Measurements from ENCODE around the gene FOXP4. TPM values are rescaled to one million over a fixed set of nuclear protein-coding genes. Genes with fewer than 3 reads are reported as not detected.

FOXP4 gene
- total RNA-seq, 1 donor = 3.3 TPM

- H3K9me3 ChIP-seq (ENCODE audit: low read depth, low read length) = no peaks in the 10 kb centered on the region
- H3K4me1 ChIP-seq (ENCODE audit: insufficient read depth, low read length) = no peaks in the 10 kb centered on the region
- no peak overlapping the region for H2AFZ ChIP-seq (ENCODE audit: low read length)
- peaks cover 78% of the 10 kb centered on the region for H3K27me3 ChIP-seq (ENCODE audit: insufficient read depth, low read length)
- H3K79me2 ChIP-seq (ENCODE audit: insufficient read depth, low read length) = no peaks in the 10 kb centered on the region
- no peak overlapping the region for H3K4me2 ChIP-seq (ENCODE audit: insufficient read depth, low read length)
- peak; percentile 90 for DNase-seq (ENCODE audit: insufficient read length, low spot score, missing footprints)
- no peak for TF ChIP-seq CTCF (IDR thresholded peaks at IDR 0.05; ENCODE audit: extremely low read depth, low read depth, low read length)
- no peak overlapping the region for H3K27ac ChIP-seq (ENCODE audit: low read depth, low read length)
- no peaks in the 10 kb centered on the region for H4K20me1 ChIP-seq (ENCODE audit: insufficient read depth, low read length)
- H3K36me3 ChIP-seq (ENCODE audit: insufficient read depth, low read length) = no peaks in the 10 kb centered on the region
- H3K4me3 ChIP-seq (ENCODE audit: insufficient read depth, low read length) = no peak overlapping the region
Measured at GRCh38 chr6:41636833-41637193, 90.6 kb downstream of the FOXP4 start.

DNA sequence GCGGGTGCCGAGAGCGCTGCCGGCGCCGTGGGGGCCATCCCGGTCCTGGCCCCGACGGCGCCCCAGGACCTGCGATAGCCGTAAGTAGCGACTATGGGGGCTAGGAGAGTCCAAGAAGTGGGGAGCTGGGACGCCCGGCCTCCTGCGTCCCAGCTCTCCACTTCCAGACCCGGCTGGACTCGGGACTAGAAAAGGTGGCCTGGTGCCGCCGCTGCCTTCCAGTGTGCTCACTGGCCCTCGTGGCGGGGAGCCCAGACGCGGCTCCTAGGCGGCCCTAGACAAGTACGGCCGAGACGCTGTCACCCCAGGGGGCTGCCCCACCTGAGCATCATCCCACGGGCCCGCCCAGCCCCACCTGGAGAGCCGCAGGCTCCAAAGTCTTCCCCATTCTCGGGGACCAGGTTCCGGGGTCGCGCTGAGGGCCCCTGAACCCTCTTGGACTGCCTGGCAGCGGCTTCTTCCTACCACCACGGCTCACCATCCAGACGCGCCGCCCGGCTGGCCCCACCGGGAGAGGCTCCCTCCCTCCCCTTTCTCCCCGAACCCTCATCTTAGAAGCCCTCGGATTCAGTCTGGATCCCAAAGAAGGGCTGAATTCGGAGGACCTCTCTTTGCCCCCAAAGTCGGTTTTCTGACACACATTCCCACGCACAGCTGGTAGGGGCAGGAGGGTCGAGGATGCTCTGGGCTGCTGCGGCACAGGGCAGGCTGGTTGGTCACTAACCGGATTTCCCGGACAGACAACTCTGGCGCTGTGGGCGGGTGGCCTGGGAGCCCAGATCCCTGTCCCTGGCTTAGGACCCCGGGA is 91.2 kb downstream of the FOXP4 start:
- H2AFZ ChIP-seq (ENCODE audit: low read length) = no peak overlapping the region
- TF ChIP-seq CTCF (IDR thresholded peaks at IDR 0.05; ENCODE audit: extremely low read depth, low read depth, low read length) = no peak
- H3K27me3 ChIP-seq (ENCODE audit: insufficient read depth, low read length) = peaks cover 80% of the 10 kb centered on the region
- H4K20me1 ChIP-seq (ENCODE audit: insufficient read depth, low read length) = no peaks in the 10 kb centered on the region
- H3K79me2 ChIP-seq (ENCODE audit: insufficient read depth, low read length) = no peaks in the 10 kb centered on the region
- H3K27ac ChIP-seq (ENCODE audit: low read depth, low read length) = no peak overlapping the region
- peak; percentile 89 for DNase-seq (ENCODE audit: insufficient read length, low spot score, missing footprints)
- H3K4me1 ChIP-seq (ENCODE audit: insufficient read depth, low read length) = no peaks in the 10 kb centered on the region
- no peak overlapping the region for H3K4me2 ChIP-seq (ENCODE audit: insufficient read depth, low read length)
- no peaks in the 10 kb centered on the region for H3K36me3 ChIP-seq (ENCODE audit: insufficient read depth, low read length)
- H3K4me3 ChIP-seq (ENCODE audit: insufficient read depth, low read length) = no peak overlapping the region
- H3K9me3 ChIP-seq (ENCODE audit: low read depth, low read length) = no peaks in the 10 kb centered on the region

DNA sequence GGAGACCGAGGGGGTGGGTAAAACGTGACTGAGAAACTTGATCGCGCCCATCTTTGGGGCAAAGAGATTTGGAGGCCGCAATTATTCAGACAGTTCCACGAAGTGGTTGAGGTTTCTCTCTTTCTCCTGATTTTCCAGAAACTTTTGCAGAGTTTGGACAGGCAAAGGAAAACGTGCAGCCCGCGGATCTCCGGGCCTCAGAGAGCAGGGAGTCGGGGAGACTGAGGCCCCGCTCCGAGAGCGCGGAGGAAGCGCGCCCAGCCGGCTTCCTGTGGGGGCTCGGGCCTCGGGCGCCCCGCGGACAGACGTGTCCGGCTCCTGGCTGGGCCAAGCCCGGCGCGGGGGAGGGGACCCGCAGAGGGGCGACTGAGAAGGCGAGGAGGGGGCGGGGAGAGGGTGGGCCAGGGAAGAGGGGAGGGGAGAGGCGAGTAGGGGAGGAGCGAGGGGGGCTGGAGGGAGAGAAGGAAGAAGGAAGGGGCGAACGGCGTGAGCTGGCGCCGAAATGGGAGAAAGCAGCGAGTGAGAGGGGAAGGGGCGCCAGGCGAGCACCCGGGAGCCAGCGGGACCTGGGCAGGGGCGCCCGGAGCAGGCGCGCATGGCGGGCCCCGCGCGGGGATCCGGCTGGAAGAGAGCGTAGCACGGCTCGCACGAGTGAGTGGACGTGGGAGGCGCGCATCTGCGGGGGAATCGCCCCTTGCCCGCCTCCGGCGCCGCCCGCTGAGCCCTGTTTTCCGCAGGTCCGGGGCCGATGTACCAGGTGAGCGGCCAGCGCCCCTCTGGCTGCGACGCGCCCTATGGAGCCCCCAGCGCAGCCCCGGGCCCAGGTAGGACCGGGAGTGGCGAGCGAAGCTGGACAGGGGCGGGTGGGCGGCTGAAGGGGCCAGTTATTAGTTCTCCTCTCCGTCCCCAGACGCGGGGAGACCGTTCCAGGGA is 92.1 kb downstream of the FOXP4 start, which contains the start of gene MDFI:
Gene MDFI (plus strand): TSS at position 467 of the 933 bp plus-strand sequence. CDS start 282 bp downstream, at position 749.
- Histone ChIP-seq H3K4me3 (ENCODE audit: insufficient read depth, low read length) (no peak within 1 kb of the TSS), H3K4me1 (ENCODE audit: insufficient read depth, low read length) (no peaks in the 10 kb centered on the region), H3K36me3 (ENCODE audit: insufficient read depth, low read length) (no peaks in the 10 kb centered on the region), H3K4me2 (ENCODE audit: insufficient read depth, low read length) (no peak within 1 kb of the TSS), H3K9me3 (ENCODE audit: low read depth, low read length) (no peaks in the 10 kb centered on the region), H4K20me1 (ENCODE audit: insufficient read depth, low read length) (no peaks in the 10 kb centered on the region), H3K27ac (ENCODE audit: low read depth, low read length) (no peak within 1 kb of the TSS), H2AFZ (ENCODE audit: low read length) (no peak within 1 kb of the TSS), H3K27me3 (ENCODE audit: insufficient read depth, low read length) (peaks cover 86% of the 10 kb centered on the region), H3K79me2 (ENCODE audit: insufficient read depth, low read length) (no peaks in the 10 kb centered on the region)
- peak; percentile 74 for DNase-seq (ENCODE audit: insufficient read length, low spot score, missing footprints)
- no peak for TF ChIP-seq CTCF (IDR thresholded peaks at IDR 0.05; ENCODE audit: extremely low read depth, low read depth, low read length)
